K562 (cell line): ENCODE results near the gene GP1BB. TPM values are rescaled to one million over a fixed set of nuclear protein-coding genes. Genes with fewer than 3 reads are reported as not detected.

Experiments used
- ARID1B ChIP-seq: fragments of 450-650 bp; IDR thresholded peaks from 2 replicates; pipeline ENCODE4 v1.6.1; 2016; ENCODE audit warnings: antibody characterized with exemption, mild to moderate bottlenecking, inconsistent platforms
- C11orf30 ChIP-seq: fragments of 450-650 bp; IDR thresholded peaks from 2 replicates; pipeline ENCODE4 v1.6.1; 2016; ENCODE audit warnings: low read depth, mild to moderate bottlenecking
- CBX2 ChIP-seq: fragments of 200-600 bp; sonication (generic); IDR thresholded peaks from one replicate; pipeline ENCODE4 v1.6.1; 2012; ENCODE audit warnings: mild to moderate bottlenecking, low read length, inconsistent platforms; ENCODE audit not compliant: insufficient read depth, poor library complexity, severe bottlenecking
- EGR1 ChIP-seq: fragments of 450-650 bp; conservative IDR thresholded peaks from 2 replicates; pipeline ENCODE4 v1.6.1; 2017; ENCODE audit warnings: mild to moderate bottlenecking
- EWSR1 ChIP-seq: fragments of 450-650 bp; IDR thresholded peaks from 2 replicates; pipeline ENCODE4 v1.6.1; 2018; ENCODE audit warnings: borderline replicate concordance, mild to moderate bottlenecking, low read depth, moderate library complexity; ENCODE audit not compliant: partially characterized antibody
- FOSL1 ChIP-seq: fragments of 200-800 bp; sonication (Bioruptor generic); conservative IDR thresholded peaks from 2 replicates; pipeline ENCODE4 v1.6.1; 2016; ENCODE audit warnings: missing genetic modification characterization, missing compliant biosample characterization
- HDAC1 ChIP-seq, 2 experiments: fragments of 450-650 bp; IDR thresholded peaks; 2 replicates each; pipeline ENCODE4 v1.6.1; 2016 to 2017; ENCODE audit warnings: inconsistent platforms in 1 of 2, mild to moderate bottlenecking in 1 of 2, moderate library complexity in 1 of 2
- IRF9 ChIP-seq: fragments of 450-650 bp; IDR thresholded peaks from 2 replicates; pipeline ENCODE4 v1.6.1; 2016; ENCODE audit warnings: missing biosample characterization, missing genetic modification characterization
- MYNN ChIP-seq, 2 experiments: sonication (generic); formaldehyde crosslinking in 1 of 2; IDR thresholded peaks; 2 replicates each; pipeline versions ENCODE4 v1.5.0 to v1.6.1; 2016 to 2020; ENCODE audit warnings: antibody characterized with exemption in 1 of 2, missing genetic modification reagents in 1 of 2
- NBN ChIP-seq: fragments of 450-650 bp; IDR thresholded peaks from 2 replicates; pipeline ENCODE4 v1.6.1; 2016; ENCODE audit warnings: low read depth, mild to moderate bottlenecking
- NR1H2 ChIP-seq: sonication (generic); formaldehyde crosslinking; IDR thresholded peaks from 2 replicates; pipeline ENCODE4 v1.4.0; 2020; ENCODE audit warnings: mild to moderate bottlenecking, missing genetic modification reagents
- PHB2 ChIP-seq: fragments of 450-650 bp; IDR thresholded peaks from 2 replicates; pipeline ENCODE4 v1.6.1; 2017; ENCODE audit warnings: low read depth
- PREB ChIP-seq: sonication (generic); formaldehyde crosslinking; IDR thresholded peaks from 2 replicates; pipeline ENCODE4 v1.8.1; 2023; ENCODE audit warnings: mild to moderate bottlenecking, missing genetic modification reagents
- RFX7 ChIP-seq: fragments of 250-450 bp; sonication (Bioruptor Pico); IDR thresholded peaks from 2 replicates; pipeline ENCODE4 v1.5.1; 2021; ENCODE audit warnings: mild to moderate bottlenecking
- THRB ChIP-seq: fragments of 450-650 bp; formaldehyde crosslinking; conservative IDR thresholded peaks from 2 replicates; pipeline ENCODE4 v1.4.0; 2022; ENCODE audit warnings: mild to moderate bottlenecking, missing genetic modification characterization
- TOE1 ChIP-seq, 2 experiments: fragments of 450-650 bp in 1 of 2; sonication (generic) in 1 of 2; formaldehyde crosslinking in 1 of 2; IDR thresholded peaks; 2 replicates each; pipeline versions ENCODE4 v1.7.1 to v1.8.0; 2016 to 2022; ENCODE audit warnings: borderline replicate concordance in 2 of 2, mild to moderate bottlenecking in 2 of 2, antibody characterized with exemption in 1 of 2, inconsistent platforms in 1 of 2, low read depth in 1 of 2, missing genetic modification reagents in 1 of 2, moderate library complexity in 1 of 2
- TRIM25 ChIP-seq: fragments of 450-650 bp; IDR thresholded peaks from 2 replicates; pipeline ENCODE4 v1.7.0; 2016; ENCODE audit warnings: borderline replicate concordance
- YBX1 ChIP-seq: fragments of 450-650 bp; IDR thresholded peaks from 2 replicates; pipeline ENCODE4 v1.7.1; 2016; ENCODE audit warnings: mild to moderate bottlenecking
- ZBTB2 ChIP-seq: fragments of 450-650 bp; IDR thresholded peaks from 2 replicates; pipeline ENCODE4 v1.6.1; 2016; ENCODE audit warnings: antibody characterized with exemption
- ZNF124 ChIP-seq: sonication (generic); formaldehyde crosslinking; IDR thresholded peaks from 2 replicates; pipeline ENCODE4 v1.8.1; 2022; ENCODE audit warnings: missing genetic modification reagents
- polyA plus RNA-seq, 8 experiments: library from polyadenylated mRNA; depleted of rRNA in 4 of 8; stranded (reverse) in 5 of 8; unstranded in 3 of 8; fragments of >200 nt; fragmentation: Nextera tagmentation in 2 of 8; fragmentation: Illumina TruSeq in 1 of 8; extraction: Ambion mirVana in 2 of 8; extraction: Trizol in 1 of 8; gene quantifications; 2 replicates each; pipeline versions ENCODE4 v1.2.1 to v1.2.3, GENCODE V29; 2011 to 2014; ENCODE audit warnings: inconsistent platforms in 1 of 8, missing spikeins in 1 of 8
- total RNA-seq, 7 experiments: library from RNA; depleted of rRNA in 6 of 7; stranded (reverse); fragments of >200 nt in 6 of 7; fragmentation: Illumina TruSeq in 2 of 7; extraction: Trizol in 2 of 7; gene quantifications; 2 replicates each; pipeline versions ENCODE4 v1.2.1 to v1.2.3, GENCODE V29; 2011 to 2021; ENCODE audit warnings: low replicate concordance in 1 of 7

Gene GP1BB
- total and polyA plus RNA-seq, 9 of the 15 experiments (the other 6 are each of a cell fraction or from before 2014, with no cell fraction given) = 0.69 to 162 (median 2.8) TPM

GRCh38 chr22:19700790-19701419 lies 22.4 kb upstream of the GP1BB start (continued):
- TF ChIP-seq HDAC1 (IDR thresholded peaks at IDR 0.05) (peak in 1 of 2 experiments; percentile 42; a peak in 1 of 4 replicates), NBN (no peak), C11orf30 (no peak), IRF9 (tag) (no peak), TRIM25 (0 out of 2 replicates have a peak, but pooled peaks have one; percentile 63), MYNN (IDR thresholded peaks at IDR 0.05) (no peak), MYNN (CRISPR knock-in tag; IDR thresholded peaks at IDR 0.05) (no peak), EGR1 (no peak), CBX2 (peak; percentile 45), FOSL1 (tag) (no peak), ZNF124 (CRISPR knock-in tag) (no peak), THRB (0 out of 2 replicates have a peak, but pooled peaks have one; percentile 22), RFX7 (CRISPR knock-in tag) (no peak), ZBTB2 (0 out of 2 replicates have a peak, but pooled peaks have one; percentile 22), TOE1 (IDR thresholded peaks at IDR 0.05; ENCODE audit: borderline replicate concordance) (no peak; the same call in 1 of the 2 replicates), TOE1 (CRISPR knock-in tag; IDR thresholded peaks at IDR 0.05; ENCODE audit: borderline replicate concordance, low read depth) (no peak), EWSR1 (no peak), NR1H2 (CRISPR knock-in tag) (no peak), PHB2 (peak; percentile 75; the same call in 1 of the 2 replicates), PREB (no peak), YBX1 (peak; percentile 82; the same call in 1 of the 2 replicates), ARID1B (peak; percentile 38)
